ENCODE data around the gene PCTP. TPM values are rescaled to one million over a fixed set of nuclear protein-coding genes. Genes with fewer than 3 reads are reported as not detected.

The PCTP gene
- total and polyA plus RNA-seq, 9 of the 15 experiments (the other 6 are each of a cell fraction or from before 2014, with no cell fraction given), result 10.9 to 62.3 (median 41.2) TPM

DNA sequence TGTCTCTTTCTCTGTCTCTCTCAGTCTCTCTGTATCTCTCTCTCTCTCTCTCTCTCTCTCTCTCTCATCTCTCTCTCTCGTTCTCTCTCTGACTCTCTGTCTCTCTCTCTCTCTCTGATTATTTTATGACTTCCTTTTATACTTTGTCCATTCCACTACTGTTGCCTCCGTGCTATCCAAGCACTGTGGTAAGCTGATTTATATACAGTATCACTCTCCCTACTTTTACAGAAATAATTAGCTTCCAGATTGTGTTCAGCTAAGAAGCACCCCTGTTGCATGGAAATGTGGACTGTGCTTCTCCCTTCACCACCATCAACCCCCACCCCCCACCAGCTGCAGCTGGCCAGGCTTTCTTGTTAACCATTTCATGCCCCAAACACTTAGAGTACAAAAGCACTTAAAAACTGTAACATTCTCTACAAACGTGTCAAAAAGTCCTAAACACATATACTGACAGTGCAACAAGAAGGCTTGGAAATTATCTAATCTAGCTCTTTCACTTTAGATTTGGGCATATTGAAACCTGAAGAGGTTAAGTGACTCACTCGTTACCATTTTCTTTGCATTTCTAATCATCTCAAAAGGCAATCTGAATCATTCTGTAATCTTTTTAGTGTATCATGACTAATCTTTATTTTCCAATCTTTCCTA is 16.6 kb upstream of the PCTP start (continued):
- TF ChIP-seq, protein P1, sequence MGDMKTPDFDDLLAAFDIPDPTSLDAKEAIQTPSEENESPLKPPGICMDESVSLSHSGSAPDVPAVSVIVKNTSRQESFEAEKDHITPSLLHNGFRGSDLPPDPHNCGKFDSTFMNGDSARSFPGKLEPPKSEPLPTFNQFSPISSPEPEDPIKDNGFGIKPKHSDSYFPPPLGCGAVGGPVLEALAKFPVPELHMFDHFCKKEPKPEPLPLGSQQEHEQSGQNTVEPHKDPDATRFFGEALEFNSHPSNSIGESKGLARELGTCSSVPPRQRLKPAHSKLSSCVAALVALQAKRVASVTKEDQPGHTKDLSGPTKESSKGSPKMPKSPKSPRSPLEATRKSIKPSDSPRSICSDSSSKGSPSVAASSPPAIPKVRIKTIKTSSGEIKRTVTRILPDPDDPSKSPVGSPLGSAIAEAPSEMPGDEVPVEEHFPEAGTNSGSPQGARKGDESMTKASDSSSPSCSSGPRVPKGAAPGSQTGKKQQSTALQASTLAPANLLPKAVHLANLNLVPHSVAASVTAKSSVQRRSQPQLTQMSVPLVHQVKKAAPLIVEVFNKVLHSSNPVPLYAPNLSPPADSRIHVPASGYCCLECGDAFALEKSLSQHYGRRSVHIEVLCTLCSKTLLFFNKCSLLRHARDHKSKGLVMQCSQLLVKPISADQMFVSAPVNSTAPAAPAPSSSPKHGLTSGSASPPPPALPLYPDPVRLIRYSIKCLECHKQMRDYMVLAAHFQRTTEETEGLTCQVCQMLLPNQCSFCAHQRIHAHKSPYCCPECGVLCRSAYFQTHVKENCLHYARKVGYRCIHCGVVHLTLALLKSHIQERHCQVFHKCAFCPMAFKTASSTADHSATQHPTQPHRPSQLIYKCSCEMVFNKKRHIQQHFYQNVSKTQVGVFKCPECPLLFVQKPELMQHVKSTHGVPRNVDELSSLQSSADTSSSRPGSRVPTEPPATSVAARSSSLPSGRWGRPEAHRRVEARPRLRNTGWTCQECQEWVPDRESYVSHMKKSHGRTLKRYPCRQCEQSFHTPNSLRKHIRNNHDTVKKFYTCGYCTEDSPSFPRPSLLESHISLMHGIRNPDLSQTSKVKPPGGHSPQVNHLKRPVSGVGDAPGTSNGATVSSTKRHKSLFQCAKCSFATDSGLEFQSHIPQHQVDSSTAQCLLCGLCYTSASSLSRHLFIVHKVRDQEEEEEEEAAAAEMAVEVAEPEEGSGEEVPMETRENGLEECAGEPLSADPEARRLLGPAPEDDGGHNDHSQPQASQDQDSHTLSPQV (IDR thresholded peaks at IDR 0.05), result peak; percentile 64; the same call in 1 of the 2 replicates
- TF ChIP-seq FOSL1 (tag; conservative IDR thresholded peaks at IDR 0.05) (0 out of 2 replicates have a peak, but pooled peaks have one; percentile 44), CBFA2T3 (IDR thresholded peaks at IDR 0.05) (peak; percentile 51), FOXM1 (IDR thresholded peaks at IDR 0.05; ENCODE audit: low read depth) (no peak), FOXM1 (CRISPR knock-in tag; IDR thresholded peaks at IDR 0.05; ENCODE audit: low read depth) (no peak), XRCC3 (IDR thresholded peaks at IDR 0.05) (no peak), TAL1 (IDR thresholded peaks at IDR 0.05) (no peak), MEF2D (tag; conservative IDR thresholded peaks at IDR 0.05; ENCODE audit: low read depth) (no peak), ZNF3 (CRISPR knock-in tag; IDR thresholded peaks at IDR 0.05) (no peak), RBM17 (IDR thresholded peaks at IDR 0.05; ENCODE audit: borderline replicate concordance, low read depth, low read length) (no peak), NFRKB (IDR thresholded peaks at IDR 0.05; ENCODE audit: low read depth) (no peak)
- TF ChIP-seq, protein P2, sequence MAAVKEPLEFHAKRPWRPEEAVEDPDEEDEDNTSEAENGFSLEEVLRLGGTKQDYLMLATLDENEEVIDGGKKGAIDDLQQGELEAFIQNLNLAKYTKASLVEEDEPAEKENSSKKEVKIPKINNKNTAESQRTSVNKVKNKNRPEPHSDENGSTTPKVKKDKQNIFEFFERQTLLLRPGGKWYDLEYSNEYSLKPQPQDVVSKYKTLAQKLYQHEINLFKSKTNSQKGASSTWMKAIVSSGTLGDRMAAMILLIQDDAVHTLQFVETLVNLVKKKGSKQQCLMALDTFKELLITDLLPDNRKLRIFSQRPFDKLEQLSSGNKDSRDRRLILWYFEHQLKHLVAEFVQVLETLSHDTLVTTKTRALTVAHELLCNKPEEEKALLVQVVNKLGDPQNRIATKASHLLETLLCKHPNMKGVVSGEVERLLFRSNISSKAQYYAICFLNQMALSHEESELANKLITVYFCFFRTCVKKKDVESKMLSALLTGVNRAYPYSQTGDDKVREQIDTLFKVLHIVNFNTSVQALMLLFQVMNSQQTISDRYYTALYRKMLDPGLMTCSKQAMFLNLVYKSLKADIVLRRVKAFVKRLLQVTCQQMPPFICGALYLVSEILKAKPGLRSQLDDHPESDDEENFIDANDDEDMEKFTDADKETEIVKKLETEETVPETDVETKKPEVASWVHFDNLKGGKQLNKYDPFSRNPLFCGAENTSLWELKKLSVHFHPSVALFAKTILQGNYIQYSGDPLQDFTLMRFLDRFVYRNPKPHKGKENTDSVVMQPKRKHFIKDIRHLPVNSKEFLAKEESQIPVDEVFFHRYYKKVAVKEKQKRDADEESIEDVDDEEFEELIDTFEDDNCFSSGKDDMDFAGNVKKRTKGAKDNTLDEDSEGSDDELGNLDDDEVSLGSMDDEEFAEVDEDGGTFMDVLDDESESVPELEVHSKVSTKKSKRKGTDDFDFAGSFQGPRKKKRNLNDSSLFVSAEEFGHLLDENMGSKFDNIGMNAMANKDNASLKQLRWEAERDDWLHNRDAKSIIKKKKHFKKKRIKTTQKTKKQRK (IDR thresholded peaks at IDR 0.05; ENCODE audit: borderline replicate concordance, low read depth, low read length), result no peak
- TF ChIP-seq, protein P3, sequence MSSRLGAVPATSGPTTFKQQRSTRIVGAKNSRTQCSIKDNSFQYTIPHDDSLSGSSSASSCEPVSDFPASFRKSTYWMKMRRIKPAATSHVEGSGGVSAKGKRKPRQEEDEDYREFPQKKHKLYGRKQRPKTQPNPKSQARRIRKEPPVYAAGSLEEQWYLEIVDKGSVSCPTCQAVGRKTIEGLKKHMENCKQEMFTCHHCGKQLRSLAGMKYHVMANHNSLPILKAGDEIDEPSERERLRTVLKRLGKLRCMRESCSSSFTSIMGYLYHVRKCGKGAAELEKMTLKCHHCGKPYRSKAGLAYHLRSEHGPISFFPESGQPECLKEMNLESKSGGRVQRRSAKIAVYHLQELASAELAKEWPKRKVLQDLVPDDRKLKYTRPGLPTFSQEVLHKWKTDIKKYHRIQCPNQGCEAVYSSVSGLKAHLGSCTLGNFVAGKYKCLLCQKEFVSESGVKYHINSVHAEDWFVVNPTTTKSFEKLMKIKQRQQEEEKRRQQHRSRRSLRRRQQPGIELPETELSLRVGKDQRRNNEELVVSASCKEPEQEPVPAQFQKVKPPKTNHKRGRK (tag; IDR thresholded peaks at IDR 0.05), result peak; percentile 67
- TF ChIP-seq, protein P4, sequence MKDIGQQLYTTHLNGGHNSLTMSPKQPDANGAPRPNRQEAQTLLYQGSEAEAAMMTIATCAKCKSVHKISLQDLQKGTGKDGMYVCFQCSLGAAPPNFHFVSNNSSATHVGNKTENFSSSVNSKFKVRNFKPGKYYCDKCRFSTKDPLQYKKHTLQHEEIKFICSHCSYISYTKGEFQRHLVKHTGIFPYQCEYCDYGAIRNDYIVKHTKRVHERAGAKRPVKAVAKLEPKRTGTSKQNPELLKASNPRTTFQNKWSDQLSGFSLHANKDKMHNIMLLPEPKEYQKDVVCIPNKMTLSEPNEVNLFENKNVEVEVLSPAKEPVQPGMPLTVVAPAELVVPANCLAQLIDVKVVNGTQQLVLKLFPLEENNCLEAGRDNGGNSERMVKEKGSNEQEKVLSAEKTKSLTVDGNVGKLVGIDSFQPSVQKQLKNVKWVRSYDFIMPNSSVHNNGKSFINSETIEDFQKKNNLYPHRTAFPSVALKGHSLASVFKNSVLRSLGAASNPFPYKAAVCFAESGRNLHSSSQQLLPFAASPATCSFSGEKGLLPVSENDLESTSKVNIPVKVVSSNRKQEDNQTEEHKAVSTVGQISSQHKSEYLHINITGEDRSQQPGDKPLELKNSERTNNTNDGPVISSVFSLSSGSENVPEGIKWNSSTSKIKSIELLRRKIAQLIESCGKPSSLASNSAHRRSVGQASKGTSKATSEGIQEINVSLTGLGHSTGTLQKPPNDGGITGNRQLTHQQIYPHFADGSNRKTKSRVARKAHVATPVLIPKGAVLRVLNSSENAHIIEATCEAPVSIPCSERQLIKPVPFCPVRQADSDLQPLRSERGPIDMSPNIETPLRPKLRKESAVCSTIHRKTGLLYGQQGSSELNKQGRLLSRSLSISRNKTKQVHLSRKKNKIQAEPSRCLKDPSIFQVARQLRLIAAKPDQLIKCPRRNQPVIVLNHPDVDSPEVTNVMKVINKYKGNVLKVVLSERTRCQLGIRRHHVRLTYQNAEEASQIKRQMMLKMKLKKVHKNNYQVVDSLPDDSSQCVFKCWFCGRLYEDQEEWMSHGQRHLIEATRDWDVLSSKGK (CRISPR knock-in tag; IDR thresholded peaks at IDR 0.05), result no peak
